Fibroblast of skin of abdomen (primary cell): ENCODE data around the gene NMNAT1. TPM values are rescaled to one million over a fixed set of nuclear protein-coding genes. Genes with fewer than 3 reads are reported as not detected.
"Not testable (repeated sequence)": the region's sequence is repeated elsewhere in the genome, so short reads cannot be mapped to it uniquely, and the experiment has no call there.

Experiments
- DNase-seq: peaks from one replicate; pipeline ENCODE4 v3.0.0-alpha.2; 2013
- polyA plus RNA-seq, 2 experiments: library from polyadenylated mRNA; unstranded; fragments of 120-200 nt; gene quantifications; one replicate each; pipeline ENCODE4 v1.2.1, GENCODE V29; 2013; ENCODE audit not compliant: insufficient read length in 2 of 2

Gene NMNAT1
- polyA plus RNA-seq (2013, experiment 1 of 2; ENCODE audit: insufficient read length) = 12.5 TPM
- 11.9 TPM for polyA plus RNA-seq (2013, experiment 2 of 2; ENCODE audit: insufficient read length)

DNA sequence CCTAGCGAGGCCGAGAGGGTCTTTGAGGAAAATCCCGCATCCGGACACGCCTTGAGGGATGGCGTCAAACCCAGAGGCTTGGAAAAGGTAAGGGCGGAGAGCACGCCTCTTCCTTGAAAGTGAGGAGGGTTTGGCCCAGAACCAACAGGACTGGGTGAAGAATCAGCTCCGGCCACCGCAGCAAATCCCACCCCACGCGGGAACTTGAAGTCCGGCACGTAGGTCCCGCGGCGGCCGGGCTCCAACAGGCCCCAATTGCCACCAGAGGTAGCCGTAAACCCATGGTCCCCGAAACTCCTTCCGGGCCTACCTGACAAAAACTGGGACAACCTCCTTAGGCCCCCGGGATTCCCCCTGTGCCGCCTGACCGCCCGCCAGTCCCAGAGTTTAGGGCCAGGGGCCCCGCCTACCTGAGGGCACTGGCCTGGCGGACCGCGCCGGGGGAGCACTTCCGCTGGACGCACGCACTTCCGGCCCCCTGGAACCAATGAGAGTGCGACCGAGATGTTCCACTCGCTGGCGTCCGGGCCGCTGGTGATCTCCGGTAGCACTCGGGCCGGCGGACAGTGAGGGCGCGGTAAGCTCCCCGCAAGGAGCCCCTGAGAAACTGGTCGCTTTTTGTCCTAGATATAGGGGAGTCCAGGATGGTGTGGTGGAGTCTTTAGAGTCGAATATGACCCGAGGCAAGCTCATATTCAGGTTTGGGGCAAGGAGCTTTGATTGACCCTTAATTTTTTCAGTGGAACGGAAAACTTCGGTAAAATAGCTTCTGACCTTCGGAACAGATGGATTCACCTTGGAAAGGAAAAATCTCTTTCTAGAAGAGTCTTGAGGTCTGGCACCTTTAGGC, at the start of gene NMNAT1, which contains the start of gene LZIC:
NMNAT1 (plus strand) TSS at position 537 of the 850 bp plus-strand sequence. CDS start 28,599 bp downstream, outside the sequence.
LZIC (minus strand) TSS at position 453 of the 850 bp plus-strand sequence. CDS start 6,772 bp downstream, outside the sequence.
- peak; percentile 92 for DNase-seq

GRCh38 chr1:9894115-9894514, 49.2 kb upstream of the NMNAT1 start:
- no peak for DNase-seq

GRCh38 chr1:9900142-9901043, 42.9 kb upstream of the NMNAT1 start:
- no peak for DNase-seq

- DNase-seq = no peak
Observed at GRCh38 chr1:9901148-9902059, 41.9 kb upstream of the NMNAT1 start.

GRCh38 chr1:9902060-9902452, 41.2 kb upstream of the NMNAT1 start:
- no peak for DNase-seq

DNA sequence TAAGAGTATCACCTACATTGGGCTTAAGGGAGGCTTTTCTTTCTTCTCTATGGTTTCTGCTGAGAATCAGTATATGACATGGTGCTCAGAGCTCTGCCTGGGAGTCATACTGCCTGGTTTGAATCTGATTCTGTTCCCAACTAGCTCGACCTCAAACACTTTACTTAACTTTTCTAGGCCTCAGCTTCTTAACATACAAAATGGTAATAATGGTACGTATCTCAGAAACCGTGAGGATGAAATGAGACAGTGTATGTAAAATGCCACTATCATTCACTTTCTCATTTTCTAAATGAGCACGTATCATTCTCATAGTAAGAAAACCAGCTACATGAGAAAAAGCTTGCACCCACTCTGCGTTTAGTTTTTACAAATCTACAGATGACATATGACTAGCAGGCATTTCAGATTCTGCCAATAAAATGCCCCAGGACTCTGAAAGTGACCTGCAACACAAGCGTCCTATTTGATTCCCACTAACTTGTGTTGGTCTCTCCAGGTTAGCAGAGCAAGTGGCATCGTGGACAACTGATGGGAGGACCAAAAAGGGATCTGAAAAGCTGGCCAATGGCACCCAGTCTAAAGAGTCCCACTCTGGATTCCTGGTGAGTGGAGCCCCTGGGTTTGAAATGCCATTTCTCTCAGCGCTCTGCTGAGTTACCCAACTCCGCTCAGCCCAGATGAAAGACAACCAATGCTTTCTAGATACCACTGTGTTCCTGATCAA, 39.3 kb upstream of the NMNAT1 start:
- DNase-seq = no peak

DNA sequence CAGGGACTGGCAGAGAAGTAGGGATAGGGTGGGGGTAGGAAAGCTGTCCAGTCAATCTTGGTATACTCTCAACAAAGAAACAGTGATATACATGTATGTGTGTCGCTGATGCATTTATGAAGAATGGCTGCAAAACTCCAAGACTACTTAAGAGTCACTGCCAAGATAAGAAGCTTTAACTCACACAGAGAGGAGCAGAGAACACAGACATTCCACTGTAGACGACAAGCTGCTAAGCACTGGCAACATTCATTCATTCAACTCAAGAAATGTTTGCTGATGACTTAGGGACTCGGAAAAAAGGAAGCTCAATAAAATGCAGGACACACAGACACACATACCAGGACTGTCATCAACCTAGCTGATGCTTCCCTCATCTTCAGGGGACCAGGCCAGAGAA, 38.7 kb upstream of the NMNAT1 start:
- peak; percentile 53 for DNase-seq

- peak; percentile 56 for DNase-seq
Observed at GRCh38 chr1:9905010-9905409, 38.3 kb upstream of the NMNAT1 start.

DNA sequence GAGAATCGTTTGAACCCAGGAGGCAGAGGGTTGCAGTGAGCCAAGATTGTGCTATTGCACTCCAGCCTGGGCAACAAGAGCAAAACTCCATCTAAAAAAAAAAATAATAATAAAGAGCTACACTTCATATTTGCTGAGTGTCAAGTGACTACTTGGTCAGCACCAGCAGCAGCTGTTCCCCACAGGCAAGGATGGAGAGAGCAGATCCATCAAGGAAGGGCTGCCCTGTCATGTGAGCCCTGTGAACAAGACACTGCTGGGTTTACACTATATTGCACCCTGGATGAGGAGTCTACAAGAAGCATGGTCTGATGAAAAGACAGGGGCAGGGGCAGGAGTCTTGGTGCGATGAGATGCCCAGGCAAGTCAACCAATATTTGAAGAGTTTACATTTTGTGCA, 36.8 kb upstream of the NMNAT1 start:
- DNase-seq = no peak

DNA sequence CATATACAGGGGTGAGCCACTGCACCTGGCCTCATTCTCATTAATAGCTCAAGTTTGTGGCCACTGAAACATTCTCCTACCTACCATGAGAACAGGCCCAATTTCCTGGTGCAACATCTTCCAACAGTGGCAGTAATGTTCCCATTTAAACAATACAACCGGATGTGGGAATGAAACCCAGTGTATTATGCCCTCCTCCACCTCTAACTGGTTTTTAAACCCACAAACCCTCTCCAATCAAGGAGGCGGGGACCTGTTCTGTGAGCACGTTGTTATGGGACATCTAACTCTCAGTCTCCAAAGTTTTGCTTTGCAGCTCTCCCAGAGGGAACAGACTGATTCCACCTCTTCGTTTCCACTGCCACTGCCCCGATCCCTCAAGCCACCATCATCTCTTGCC, 35.8 kb upstream of the NMNAT1 start:
- DNase-seq = no peak

GRCh38 chr1:9908871-9909233, 34.4 kb upstream of the NMNAT1 start:
- no peak for DNase-seq

GRCh38 chr1:9909234-9910046, 33.8 kb upstream of the NMNAT1 start:
- no peak for DNase-seq

- no peak for DNase-seq
Observed at GRCh38 chr1:9910076-9910422, 33.2 kb upstream of the NMNAT1 start, which contains the start of gene CTNNBIP1. TSS of gene CTNNBIP1 (minus strand) at chr1:9910269. CDS start at chr1:9872064, 38,205 bp downstream.

GRCh38 chr1:9910423-9911178, 32.7 kb upstream of the NMNAT1 start:
- peak; percentile 99 for DNase-seq

- DNase-seq = no peak
Observed at GRCh38 chr1:9912264-9912936, 30.9 kb upstream of the NMNAT1 start.

DNA sequence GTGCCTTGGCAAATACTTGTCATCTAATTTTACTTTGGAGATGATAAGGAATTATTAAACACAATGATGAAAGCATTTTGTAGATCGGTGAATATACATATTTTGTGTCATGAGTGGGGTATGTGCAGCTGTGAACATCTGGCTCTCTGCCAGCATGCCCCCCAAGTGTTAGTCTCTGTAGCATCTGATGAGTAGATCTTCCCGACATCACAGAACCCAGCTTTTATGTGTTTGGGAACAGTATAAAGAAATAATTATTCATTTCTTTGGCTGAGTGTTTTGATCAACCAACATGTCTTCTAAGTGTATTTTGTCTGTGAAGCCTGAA, 28.7 kb upstream of the NMNAT1 start:
- no peak for DNase-seq

GRCh38 chr1:9916452-9916851, 26.8 kb upstream of the NMNAT1 start:
- DNase-seq = no peak

- DNase-seq = not testable (repeated sequence)
Observed at GRCh38 chr1:9917495-9917894, 25.8 kb upstream of the NMNAT1 start.

DNA sequence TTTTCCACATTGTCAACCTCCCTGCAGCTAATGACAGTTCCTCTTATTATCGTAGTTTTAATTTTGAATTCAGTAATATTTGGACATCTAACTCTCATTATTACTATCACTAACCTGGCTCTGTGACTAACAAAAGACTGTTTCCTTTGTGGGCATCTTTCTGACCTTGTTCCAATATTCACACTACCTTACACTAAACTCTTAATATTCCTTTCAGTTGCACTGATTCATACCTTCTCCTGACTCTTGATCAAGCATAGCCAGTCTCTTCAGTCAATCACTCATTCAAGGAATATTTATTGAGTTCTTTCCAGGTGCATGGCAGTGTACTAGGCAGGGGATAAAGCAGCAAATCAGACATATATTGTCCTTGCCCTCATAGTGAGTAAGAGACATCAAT, 25.4 kb upstream of the NMNAT1 start:
- DNase-seq = no peak
